ENCODE data around the gene TIRAP.
A peak's percentile ranks its signal among the peaks of the same experiment; 100 is the strongest.

The TIRAP gene

DNA sequence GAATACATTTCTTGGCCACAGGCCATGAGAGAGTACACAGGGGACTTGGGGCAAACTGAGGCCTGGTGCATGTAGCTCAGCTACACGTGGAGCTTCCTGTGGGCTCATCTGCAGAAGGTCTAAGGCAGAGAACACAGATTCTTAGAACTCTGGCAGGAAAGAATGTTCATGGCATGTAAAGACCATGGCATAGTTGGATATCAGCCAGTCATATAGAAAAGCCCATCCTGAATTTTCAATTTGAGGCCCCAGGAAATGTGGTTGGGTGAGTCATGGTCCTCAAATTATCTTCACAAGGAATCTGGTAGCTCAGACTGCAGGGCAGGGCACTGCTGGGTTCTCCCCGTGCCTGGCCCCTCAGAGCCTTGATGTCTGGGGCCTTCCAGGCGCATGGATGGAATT lies 58.9 kb downstream of the TIRAP start:
- DNase-seq (ENCODE audit: low read depth): peak; percentile 63

GRCh38 chr11:126343051-126343450 lies 60.2 kb downstream of the TIRAP start:
- no peak for DNase-seq (ENCODE audit: low read depth)
